ENCODE measurements around the gene PPARA. TPM values are rescaled to one million over a fixed set of nuclear protein-coding genes. Genes with fewer than 3 reads are reported as not detected.
"Not testable (repeated sequence)": the region's sequence is repeated elsewhere in the genome, so short reads cannot be mapped to it uniquely, and the experiment has no call there.

The PPARA gene
- total RNA-seq, 1 donor from 2014 or later: 4.9 TPM

DNA sequence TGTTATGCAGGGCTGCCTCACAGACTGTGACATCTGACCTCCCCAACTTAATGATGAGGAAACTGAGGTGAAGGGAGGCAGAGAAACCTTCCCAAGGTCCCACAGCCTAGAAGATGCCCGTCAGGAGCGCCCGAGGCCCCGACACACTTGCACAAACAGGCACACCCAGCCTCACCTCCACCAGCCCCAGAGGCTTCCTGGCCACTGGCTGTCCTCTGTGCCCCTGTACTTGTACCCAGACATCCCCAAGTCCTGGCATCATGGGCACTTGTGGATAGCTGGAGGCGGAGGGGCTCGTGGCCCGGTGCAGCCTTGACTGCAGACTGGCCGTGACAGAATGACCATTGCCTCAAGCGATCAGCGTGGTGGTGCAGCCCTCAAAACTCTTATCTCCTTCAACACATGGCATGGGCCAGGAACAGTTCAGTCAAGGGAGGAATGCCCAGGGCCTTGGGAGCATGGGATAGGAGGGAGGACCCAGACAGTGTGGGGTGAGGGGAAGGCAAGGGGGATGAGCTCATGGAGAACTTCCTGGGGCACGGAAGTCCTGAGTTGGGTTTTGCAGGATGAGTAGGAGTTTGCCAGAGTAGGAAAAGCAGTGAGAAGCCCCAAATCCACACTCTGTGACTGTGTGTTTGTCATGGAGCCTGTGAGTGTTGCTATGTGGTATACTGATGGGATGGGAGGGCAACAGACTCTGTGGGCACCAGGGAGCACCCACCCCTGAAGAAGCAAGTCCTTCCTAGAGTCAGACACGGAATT is 25.8 kb upstream of the PPARA start:
- FAIRE-seq (no peak), DNase-seq (ENCODE audit: low spot score in 2 of 2) (no peak)

DNA sequence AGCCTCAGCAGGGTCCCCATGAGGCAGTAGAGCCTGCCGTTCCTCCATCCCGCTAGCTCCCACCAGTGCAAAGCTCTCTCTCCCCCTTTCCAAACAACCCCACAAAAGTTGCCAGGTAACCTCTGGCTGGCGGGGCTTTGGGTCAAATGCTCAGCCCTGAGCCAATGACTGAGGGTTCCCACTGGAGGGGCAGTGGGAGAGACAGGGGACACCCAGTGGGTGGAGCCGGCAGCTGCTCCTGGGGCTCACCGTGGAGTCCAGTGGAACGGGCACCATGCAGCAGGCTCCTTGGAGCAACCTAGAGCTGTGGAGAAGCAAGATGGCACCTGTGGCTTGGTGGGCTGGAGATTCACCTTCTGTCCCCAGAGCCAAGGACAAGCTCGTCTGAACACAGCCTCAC is 25.0 kb upstream of the PPARA start:
- DNase-seq (ENCODE audit: low spot score in 2 of 2) (no peak), FAIRE-seq (no peak)

DNA sequence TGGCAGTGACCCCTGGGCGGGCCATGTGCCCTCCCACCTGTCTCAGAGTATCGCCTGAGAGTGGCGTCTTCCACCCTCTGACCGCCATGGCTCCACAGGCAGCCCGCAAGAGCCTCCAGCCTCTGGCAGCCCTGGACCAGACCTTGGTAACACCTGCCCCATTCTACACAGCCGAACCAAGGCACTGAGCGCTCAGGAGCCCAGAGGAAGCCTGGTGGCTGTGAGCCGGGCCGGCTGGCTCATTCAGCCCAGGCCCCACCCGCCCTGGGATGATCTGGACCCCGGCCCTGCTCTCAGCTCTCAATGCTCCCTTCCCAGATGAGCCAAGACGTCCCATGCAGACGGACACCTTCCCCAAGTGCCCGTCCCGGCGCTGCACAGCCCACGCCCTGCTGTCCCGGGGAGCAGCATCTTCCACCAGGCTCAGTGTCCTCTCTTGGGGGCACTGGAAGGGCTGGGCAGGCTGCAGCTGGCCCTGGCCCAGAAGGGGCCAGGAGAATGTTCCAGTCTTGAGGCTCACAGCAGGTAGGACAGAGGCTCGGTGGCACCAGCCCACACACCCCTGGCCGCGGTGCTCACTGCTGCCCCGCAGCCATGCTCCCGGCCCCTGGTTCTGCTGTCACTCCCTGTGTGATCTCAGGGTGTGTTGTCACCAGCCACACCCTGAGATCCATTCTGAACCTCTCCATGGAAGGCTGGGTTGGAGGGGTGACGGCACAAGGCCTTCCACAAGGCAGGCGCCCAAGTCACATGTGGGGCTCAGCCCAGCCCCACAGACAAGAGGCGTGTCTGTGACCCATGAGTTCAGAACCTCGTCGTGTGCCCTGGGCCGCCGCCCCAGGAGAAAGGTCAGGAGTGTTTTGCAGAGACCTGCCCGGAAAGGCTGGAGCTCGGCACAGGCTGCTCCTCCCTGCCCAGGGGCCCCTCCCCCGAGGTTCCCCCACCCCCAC is 24.2 kb upstream of the PPARA start:
- DNase-seq (ENCODE audit: low spot score in 2 of 2): no peak
- FAIRE-seq: no peak

DNA sequence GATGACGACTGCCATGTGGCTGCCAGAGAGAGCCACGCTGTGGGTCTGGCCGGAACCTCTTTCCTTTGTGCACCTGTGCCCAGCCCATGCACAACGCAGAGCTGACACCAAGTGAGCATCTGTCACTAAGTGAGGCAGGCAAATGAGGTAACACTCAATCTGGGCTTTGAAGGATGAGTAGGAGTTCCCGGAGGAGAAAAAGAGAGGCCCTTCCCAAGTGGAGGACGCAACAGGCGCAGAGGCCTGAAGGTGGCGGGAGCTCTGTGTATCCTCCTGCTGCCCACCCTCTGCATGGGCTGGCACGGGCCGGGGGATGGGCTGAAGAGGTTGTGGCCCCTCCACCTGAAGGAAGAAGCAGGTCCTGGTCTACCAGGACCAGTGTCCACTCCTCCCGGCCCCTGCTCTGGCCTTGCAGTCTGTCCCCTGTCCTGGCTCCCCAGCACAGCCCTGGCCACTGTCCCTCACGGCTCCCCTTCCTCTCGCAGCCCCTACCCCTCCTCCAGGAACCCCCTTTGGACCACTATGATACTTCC is 23.4 kb upstream of the PPARA start:
- no peak for FAIRE-seq
- DNase-seq (ENCODE audit: low spot score in 2 of 2): no peak

DNA sequence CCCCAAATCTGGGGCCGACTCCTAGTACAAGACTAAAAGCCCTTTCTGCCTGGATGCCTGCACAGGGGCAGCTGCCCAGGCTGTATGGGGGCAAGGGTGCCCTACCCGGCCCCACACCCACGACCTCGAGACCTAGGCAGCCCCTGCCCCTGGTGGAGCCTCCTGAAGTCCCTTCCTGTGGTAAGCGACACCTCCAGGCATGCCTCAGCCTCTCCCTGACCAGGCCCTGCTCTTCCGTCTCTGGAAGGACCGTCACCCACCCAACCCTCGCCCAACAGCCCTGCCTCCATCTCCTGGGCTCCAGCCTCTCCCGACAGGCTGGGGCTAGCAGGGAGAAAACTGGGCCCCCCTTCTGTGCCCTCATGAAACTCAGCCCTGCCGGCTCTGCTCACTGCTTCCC is 22.8 kb upstream of the PPARA start:
- FAIRE-seq (no peak), DNase-seq (ENCODE audit: low spot score in 2 of 2) (no peak)

DNA sequence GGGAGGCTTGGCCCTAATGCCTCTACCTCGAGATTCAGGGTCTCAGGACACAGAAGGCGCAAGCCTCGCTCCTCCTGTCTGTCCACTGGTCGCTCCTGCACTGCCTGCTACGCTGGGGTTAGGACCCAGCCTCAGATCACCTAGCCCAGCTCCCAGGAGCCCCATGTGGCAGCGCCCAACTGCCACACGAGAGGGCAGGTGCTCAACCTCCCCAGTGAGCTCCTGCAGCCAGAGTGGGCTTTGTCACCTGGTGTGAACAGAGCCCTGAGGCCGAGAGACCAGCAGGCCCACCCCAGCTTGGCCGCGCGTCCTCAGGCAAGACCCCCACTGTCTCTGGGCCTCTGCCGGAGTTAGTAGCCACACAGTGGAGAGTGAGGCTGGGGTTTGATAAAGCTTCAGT is 21.7 kb upstream of the PPARA start:
- no peak for DNase-seq (ENCODE audit: low spot score in 2 of 2)
- no peak for FAIRE-seq

DNA sequence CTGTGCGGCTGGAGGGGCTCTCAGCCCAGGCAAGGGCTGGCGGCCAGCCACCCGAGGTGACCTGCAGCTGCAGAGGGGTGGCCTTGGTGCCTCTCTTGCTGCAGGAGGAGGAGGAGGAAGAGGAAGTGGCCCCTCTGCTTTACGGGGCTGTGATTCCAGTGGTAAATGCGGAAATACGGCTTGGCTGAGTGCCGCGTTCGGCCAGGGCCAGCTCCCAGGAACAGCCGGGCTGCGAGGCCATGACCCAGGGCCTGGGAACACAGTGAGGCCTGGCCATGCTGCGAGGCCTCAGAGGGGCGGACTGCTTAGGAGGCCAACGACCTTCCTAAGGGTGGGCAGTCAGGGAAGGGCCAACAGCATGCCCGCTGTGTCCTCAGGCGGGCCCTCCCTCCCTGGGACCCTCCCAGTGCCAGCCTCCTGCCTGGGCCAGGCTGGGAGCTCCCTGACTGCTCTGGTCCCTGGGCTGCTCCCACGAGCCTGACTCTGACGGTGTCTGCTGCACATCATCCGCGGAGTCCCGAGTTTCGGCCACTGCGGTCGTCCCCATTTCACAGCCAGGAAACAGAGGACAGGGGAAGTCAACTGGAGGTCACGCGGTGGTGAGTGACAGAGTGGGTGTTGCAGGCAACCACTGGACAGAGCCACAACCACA is 20.8 kb upstream of the PPARA start:
- DNase-seq (ENCODE audit: low spot score in 2 of 2) (no peak), FAIRE-seq (no peak)

DNA sequence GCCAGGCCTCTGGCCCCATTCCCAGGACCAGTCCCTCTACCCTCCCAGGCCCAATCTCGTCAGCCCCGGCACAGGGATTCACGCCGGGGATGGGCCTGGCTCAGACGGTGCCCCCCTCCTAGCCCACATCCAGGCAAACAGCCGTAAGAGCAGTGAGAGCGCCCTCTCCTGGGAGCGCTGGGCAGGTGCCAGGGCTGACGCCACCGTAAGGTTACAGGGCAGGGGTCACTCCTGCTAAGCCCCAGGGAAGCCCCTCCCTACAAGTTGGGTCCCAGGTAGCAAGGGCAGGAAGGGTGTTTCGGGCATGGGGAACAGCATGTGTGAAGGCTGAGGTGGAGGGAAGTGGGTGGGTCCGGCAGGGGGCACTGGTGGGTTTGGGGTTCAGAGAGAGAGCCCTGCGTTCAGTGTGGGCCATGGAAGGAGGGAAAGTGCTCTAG is 19.2 kb upstream of the PPARA start:
- no peak for DNase-seq (ENCODE audit: low spot score in 2 of 2)

DNA sequence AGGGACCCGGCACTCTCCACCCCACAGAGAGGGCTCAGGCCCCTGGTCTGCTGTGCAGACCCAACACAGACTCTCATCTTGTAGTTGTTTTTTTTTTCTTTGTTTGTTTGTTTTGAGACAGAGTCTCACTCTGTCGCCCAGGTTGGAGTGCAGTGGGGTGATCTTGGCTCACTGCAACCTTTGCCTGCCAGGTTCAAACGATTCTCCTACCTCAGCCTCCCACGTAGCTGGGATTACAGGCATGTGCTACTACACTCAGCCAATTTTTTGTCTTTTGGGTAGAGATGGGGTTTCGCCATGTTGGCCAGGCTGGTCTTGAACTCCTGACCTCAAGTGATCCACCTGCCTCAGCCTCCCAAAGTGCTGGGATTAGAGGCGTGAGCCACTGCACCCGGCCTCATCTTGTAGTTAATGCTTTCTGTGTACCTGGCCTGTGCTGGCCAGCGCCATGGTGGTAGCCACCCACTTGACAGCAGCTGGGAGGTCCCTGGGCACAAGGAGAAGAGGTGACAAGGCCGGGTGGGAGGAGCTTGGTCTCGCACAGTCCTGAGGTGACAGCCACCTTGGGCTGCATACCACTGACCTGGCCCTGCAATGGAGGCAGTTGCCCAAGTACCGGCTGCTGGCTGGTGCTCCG is 18.0 kb upstream of the PPARA start:
- FAIRE-seq; DNase-seq (ENCODE audit: low spot score in 2 of 2): not testable (repeated sequence)

More for the DNA sequence above, 19.2 kb upstream of the PPARA start:
- no peak for FAIRE-seq

DNA sequence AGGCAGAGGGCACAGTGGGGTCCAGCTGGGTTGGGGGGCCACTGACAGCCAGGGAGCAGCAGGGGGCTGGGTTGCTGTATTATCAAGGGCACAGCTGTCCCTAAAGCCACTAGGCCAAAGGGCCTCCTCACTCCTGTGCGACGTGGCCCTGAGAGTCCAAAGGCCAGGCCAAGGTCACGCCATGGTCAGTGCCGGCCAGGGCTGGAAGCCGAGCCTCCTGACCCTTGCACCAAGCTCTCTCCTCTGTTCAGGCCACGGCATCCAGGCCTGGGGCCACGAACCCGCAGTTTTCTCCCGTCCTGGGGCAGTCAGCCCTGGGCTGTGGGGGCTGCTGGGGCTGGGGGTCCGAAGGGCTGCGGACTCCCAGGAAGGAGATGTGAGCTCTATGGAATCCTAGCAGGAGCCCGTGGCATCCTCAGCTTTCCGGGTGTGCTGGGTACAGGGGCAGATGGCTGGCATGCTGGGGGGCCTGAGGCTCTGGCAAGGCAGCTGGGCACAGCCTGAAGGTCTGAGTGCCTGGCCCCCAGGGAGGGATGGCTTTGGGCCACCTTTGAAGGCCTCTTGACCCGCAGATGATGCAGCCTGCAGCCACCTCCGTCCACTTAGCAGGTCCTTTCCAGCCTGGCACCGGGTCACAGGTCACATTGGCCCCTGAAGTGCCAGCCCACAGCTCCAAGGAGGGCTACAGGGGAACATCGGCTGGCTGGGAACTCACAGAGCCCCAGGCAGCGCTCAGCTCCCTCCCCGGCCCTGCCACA is 17.3 kb upstream of the PPARA start:
- FAIRE-seq: no peak
- DNase-seq (ENCODE audit: low spot score in 2 of 2): no peak

DNA sequence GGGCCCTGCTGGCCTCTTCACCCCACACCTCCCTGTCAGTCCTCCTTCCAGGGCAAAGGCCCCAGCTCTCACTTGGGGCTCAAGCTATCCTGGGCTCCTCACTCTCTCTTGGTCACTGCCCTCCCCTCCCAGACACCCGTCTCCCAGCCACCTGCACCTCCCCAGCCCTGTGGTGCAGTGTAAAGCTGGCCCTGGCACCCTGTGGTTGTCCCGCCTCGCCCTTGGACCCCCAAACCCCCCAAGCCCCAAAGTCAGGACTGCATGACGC is 16.8 kb upstream of the PPARA start:
- FAIRE-seq: no peak

DNA sequence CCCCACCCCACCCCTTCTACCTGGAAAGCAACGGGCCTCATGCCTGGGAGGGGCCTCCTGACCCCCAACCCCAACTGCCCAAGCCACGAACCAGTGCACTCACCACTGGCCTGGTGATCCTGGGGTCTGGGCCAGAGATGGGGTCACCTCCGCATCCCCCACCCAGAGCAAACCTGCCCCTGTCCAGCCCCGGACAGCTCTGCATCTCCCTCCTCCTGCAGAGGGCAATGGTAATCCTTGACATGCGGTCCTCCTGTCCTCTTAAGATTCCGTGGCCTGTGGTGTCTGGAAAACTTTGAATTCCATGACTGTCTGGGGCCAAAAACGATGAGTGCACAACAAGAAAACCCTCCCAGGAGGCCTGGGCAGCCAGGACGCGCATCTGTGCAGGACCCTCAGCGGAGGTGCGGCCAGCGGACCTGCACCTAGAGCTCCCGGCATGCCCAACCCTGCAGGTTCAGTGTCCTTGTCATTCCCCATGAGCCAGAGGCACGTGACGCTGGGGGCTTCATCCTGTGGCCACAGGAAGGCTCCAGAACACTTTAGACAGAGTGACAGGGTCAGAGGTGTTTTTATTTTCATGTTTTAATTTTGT is 16.1 kb upstream of the PPARA start:
- DNase-seq (ENCODE audit: low spot score in 2 of 2) (no peak), FAIRE-seq (no peak)

More for the DNA sequence above, 16.8 kb upstream of the PPARA start:
- DNase-seq (ENCODE audit: low spot score in 2 of 2): no peak

DNA sequence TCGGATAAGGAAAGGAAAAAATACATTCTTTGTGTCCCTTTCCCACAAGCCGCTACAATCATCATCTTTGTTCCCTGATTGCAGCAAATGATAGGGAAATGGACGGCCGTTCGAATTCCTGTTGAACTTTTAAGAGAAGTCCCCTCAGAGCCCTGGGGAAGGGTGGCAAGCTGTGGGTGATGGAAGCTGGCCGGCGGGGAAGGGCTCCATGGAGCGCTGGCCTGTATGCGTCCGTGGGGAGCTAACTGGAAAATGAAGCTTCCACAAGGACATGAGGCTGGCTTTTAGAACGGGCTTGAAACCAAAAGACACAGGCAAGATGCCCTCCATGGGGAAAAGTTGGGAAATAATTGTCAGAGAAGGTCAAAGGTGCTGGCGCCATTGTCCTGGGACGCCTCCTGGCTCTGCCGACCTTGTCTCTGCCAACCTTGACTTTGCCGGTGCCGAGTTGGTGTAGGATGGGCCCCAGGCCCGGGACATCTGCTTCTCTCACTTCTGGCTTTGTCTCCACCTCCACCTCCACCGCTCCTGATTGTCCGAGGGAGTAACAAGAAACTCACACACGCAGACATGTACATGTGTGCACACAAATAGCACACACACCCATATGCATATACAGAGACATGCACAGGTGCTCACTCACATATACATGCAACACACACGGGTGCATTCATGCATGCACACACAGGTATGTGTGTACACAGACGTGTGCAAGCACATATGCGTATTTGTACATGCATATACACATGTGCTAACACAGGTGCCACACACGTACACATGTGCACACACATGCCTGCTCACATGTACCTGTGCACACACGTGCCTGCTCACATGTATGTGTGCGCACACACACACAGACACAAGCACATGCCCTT is 14.5 kb upstream of the PPARA start:
- FAIRE-seq: no peak
- no peak for DNase-seq (ENCODE audit: low spot score in 2 of 2)

DNA sequence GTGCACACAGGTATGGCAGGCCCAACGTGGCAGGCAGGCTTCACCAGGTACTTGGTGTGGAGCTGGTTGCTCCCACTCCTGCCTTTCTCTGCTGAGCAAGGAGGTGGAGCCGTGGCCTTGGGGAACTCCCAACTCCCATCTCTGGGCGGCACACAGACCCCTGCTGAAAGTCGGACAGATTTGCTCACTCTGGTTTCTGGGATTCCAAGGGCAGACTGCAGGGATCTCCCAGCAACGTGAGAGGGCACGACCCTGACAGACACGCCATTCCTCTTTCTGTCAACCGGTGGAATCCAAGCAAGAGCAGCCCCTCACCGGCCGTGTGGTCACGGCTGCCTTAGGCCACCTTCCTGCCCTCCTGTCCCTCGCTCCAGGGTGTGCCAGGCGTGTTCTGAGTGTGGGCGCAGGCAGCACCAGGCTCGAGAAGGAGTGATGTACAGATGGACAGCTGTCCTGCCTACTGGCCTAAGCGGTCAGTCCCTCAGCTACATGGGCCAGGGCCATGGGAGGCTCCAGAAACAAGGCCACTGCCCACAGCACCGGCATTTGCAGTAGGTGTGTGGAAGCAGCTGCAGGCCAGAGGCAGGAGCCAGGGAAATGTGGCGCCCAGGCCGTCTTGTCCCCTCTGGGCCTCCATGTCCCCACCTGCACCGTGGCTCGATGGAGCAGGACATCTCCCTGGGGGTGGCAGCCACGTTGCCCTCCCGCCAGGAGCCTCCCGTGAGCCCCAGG is 13.7 kb upstream of the PPARA start:
- DNase-seq (ENCODE audit: low spot score in 2 of 2): no peak
- FAIRE-seq: no peak

DNA sequence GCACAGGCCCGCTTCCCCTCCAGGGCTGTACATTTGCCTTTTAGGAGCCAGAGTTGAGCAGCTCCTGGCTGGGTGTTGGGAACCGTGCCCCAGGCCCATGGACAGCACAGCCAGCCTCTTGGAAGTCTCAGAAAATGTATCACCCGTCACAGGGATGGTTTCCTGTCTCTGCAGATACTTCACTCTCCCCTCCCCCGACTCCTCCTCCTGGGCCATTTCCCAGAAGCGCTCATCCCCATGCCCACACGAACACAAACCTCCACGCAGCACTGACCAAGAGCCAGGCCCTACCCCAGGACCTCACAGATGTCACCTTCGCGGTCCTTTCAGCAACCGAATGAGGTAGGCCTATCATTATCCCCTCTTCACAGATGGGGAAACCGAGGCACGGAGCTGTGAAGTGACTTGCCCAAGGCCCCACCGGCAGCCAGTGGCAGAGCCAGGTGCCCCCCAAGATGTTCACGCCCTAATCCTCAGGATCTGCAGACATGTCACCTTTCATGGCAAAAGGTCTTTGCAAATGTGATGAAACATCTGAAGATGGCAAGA is 13.0 kb upstream of the PPARA start:
- FAIRE-seq: no peak
- DNase-seq (ENCODE audit: low spot score in 2 of 2): no peak

DNA sequence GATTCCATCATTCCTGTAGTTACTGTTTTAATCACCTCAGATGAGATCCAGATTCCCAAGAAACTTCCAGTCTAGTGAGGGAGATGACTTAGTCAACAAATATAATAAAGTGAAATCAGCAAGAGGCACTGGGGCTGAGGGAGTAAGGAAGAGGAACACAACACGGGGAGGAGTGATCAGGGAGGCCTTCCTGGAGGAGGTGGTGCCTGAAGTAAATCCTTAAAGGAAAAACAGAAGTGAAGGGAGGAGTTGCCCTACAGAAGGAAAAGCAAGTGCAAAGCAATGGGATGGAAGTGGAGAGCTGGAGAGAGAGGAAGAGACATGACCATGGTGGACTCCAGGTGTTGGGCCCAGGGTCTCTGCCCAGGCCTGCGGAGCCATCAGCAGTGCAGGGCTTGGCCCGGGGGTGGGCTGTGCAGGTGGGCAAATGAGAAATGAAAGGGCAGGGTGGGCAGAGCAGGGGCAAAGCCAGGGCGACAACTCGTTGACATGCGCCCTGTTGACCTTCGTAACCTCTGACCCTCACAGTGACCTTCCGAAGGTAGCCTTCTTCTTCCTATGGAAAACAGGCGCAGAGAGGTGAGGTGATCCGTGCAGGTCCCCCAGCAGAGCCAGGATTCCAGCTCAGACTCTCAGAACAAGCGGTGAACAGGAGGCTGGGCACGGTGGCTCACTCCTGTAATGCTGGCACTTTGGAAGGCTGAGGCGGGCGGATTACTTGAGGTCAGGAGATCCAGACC is 12.1 kb upstream of the PPARA start:
- FAIRE-seq: no peak
- DNase-seq (ENCODE audit: low spot score in 2 of 2): no peak

DNA sequence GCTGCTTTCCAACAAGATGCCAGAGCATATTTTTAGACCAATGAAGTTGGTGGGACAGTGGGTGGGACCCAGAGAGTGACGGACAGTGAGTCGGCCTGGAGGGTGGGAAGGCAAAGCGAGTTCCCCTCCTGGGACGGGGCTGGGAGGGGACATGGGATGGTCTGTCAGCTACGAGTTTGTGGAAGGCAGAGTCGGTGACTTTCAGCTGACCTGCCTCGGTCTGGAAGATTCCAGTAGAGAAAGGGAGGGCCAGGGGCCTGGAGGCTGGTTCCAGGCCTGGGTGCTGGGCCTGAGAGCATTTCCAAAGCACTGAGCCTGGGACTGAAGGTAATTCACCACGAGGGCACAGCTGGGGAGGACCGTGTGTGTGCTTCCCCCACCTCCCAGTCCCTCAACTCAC is 10.9 kb upstream of the PPARA start:
- DNase-seq (ENCODE audit: low spot score in 2 of 2); FAIRE-seq: not testable (repeated sequence)

Measured in frontal cortex (tissue), 4 donors.